ENCODE data around the gene MYH11.

Gene MYH11

GRCh38 chr16:15879255-15879811 is 22.5 kb upstream of the MYH11 start:
- POLR2A ChIA-PET, result interaction anchor here (2.5 kb wide), 1 partner anchor 9 kb away, joined by 7 read pairs; the partner anchor contains the start of gene CEP20
- CTCF ChIA-PET, result no interaction called here
- DNase-seq (ENCODE audit: extremely low spot score), result no peak
- no peak for TF ChIP-seq BHLHE40 (IDR thresholded peaks at IDR 0.05; ENCODE audit: borderline replicate concordance)
- no peak for TF ChIP-seq FOXA1 (IDR thresholded peaks at IDR 0.05)
- TF ChIP-seq NFRKB (IDR thresholded peaks at IDR 0.05), result no peak
- TF ChIP-seq PKNOX1 (IDR thresholded peaks at IDR 0.05), result no peak
- TF ChIP-seq TARDBP (IDR thresholded peaks at IDR 0.05), result no peak
- TF ChIP-seq LEF1 (IDR thresholded peaks at IDR 0.05; ENCODE audit: borderline replicate concordance), result no peak
- no peak for TF ChIP-seq SP1 (IDR thresholded peaks at IDR 0.05)
- no peak for TF ChIP-seq ARNT (IDR thresholded peaks at IDR 0.05)
- no peak for TF ChIP-seq L3MBTL2 (conservative IDR thresholded peaks at IDR 0.05)
- no peak for TF ChIP-seq CTBP1 (IDR thresholded peaks at IDR 0.05; ENCODE audit: borderline replicate concordance)
- TF ChIP-seq FOXM1 (IDR thresholded peaks at IDR 0.05; ENCODE audit: borderline replicate concordance), result no peak
- no peak for TF ChIP-seq ZNF384 (IDR thresholded peaks at IDR 0.05)
- no peak for TF ChIP-seq HDGF (IDR thresholded peaks at IDR 0.05; ENCODE audit: borderline replicate concordance)
- no peak for TF ChIP-seq FOXK2 (IDR thresholded peaks at IDR 0.05)
- no peak for TF ChIP-seq ELF4 (IDR thresholded peaks at IDR 0.05)
- no peak for TF ChIP-seq SUZ12 (IDR thresholded peaks at IDR 0.05)

- POLR2A ChIA-PET, result no interaction called here
- no peak for TF ChIP-seq FOXK2 (IDR thresholded peaks at IDR 0.05)
- TF ChIP-seq ZNF384 (IDR thresholded peaks at IDR 0.05), result no peak
- TF ChIP-seq FOXM1 (IDR thresholded peaks at IDR 0.05; ENCODE audit: borderline replicate concordance), result no peak
- no peak for TF ChIP-seq LEF1 (IDR thresholded peaks at IDR 0.05; ENCODE audit: borderline replicate concordance)
- TF ChIP-seq PKNOX1 (IDR thresholded peaks at IDR 0.05), result no peak
- no peak for TF ChIP-seq FOXA1 (IDR thresholded peaks at IDR 0.05)
- TF ChIP-seq ARNT (IDR thresholded peaks at IDR 0.05), result no peak
- TF ChIP-seq CTBP1 (IDR thresholded peaks at IDR 0.05; ENCODE audit: borderline replicate concordance), result no peak
- no peak for DNase-seq (ENCODE audit: extremely low spot score)
- CTCF ChIA-PET, result interaction anchor here (1.9 kb wide), 1 partner anchor 12 kb away, joined by 5 read pairs; the partner anchor contains the start of gene CEP20
Measured at GRCh38 chr16:15876503-15876902, 19.7 kb upstream of the MYH11 start.

- peak; percentile 60 for DNase-seq (ENCODE audit: extremely low spot score)
- ChIA-PET POLR2A (interaction anchor here (1.9 kb wide), 1 partner anchor 13 kb away, joined by 15 read pairs; the partner anchor contains the start of gene CEP20), CTCF (interaction anchor here (0.6 to 1.3 kb wide), 5 partner anchors 13 to 225 kb away, joined by 3 to 7 read pairs (median 5); no protein-coding TSS in a partner anchor)
- TF ChIP-seq SUZ12 (IDR thresholded peaks at IDR 0.05) (no peak), L3MBTL2 (conservative IDR thresholded peaks at IDR 0.05) (no peak), SP1 (IDR thresholded peaks at IDR 0.05) (no peak), FOXA1 (IDR thresholded peaks at IDR 0.05) (no peak), TARDBP (IDR thresholded peaks at IDR 0.05) (no peak), ZNF384 (IDR thresholded peaks at IDR 0.05) (no peak), BHLHE40 (IDR thresholded peaks at IDR 0.05; ENCODE audit: borderline replicate concordance) (no peak), FOXM1 (IDR thresholded peaks at IDR 0.05; ENCODE audit: borderline replicate concordance) (no peak), CTBP1 (IDR thresholded peaks at IDR 0.05; ENCODE audit: borderline replicate concordance) (no peak), FOXK2 (IDR thresholded peaks at IDR 0.05) (no peak), HDGF (IDR thresholded peaks at IDR 0.05; ENCODE audit: borderline replicate concordance) (no peak), ELF4 (IDR thresholded peaks at IDR 0.05) (no peak), ARNT (IDR thresholded peaks at IDR 0.05) (no peak), NFRKB (IDR thresholded peaks at IDR 0.05) (no peak), PKNOX1 (IDR thresholded peaks at IDR 0.05) (no peak), LEF1 (IDR thresholded peaks at IDR 0.05; ENCODE audit: borderline replicate concordance) (no peak)
Measured at GRCh38 chr16:15874745-15875314, 18.0 kb upstream of the MYH11 start.

GRCh38 chr16:15873737-15874136 is 16.9 kb upstream of the MYH11 start:
- DNase-seq (ENCODE audit: extremely low spot score), result no peak
- POLR2A ChIA-PET, result interaction anchor here (1.9 kb wide), 1 partner anchor 15 kb away, joined by 15 read pairs; the partner anchor contains the start of gene CEP20
- no peak for TF ChIP-seq TARDBP (IDR thresholded peaks at IDR 0.05)
- TF ChIP-seq CTBP1 (IDR thresholded peaks at IDR 0.05; ENCODE audit: borderline replicate concordance), result no peak
- TF ChIP-seq BHLHE40 (IDR thresholded peaks at IDR 0.05; ENCODE audit: borderline replicate concordance), result no peak
- TF ChIP-seq ARNT (IDR thresholded peaks at IDR 0.05), result no peak
- CTCF ChIA-PET, result interaction anchor here (0.5 kb wide), 1 partner anchor 283 kb away, joined by 4 read pairs; no protein-coding TSS in a partner anchor

- no peak for DNase-seq (ENCODE audit: extremely low spot score)
- POLR2A ChIA-PET, result interaction anchor here (1.1 kb wide), 1 partner anchor 15 kb away, joined by 3 read pairs; the partner anchor contains the start of gene CEP20
- CTCF ChIA-PET, result no interaction called here
- TF ChIP-seq BHLHE40 (IDR thresholded peaks at IDR 0.05; ENCODE audit: borderline replicate concordance) (no peak), ELF4 (IDR thresholded peaks at IDR 0.05) (no peak), HDGF (IDR thresholded peaks at IDR 0.05; ENCODE audit: borderline replicate concordance) (no peak), FOXM1 (IDR thresholded peaks at IDR 0.05; ENCODE audit: borderline replicate concordance) (no peak), PKNOX1 (IDR thresholded peaks at IDR 0.05) (no peak), CTBP1 (IDR thresholded peaks at IDR 0.05; ENCODE audit: borderline replicate concordance) (no peak)
Measured at GRCh38 chr16:15873301-15873700, 16.5 kb upstream of the MYH11 start.

All from HEK293T (cell line).